Measurements from ENCODE around the gene BABAM2. TPM values are rescaled to one million over a fixed set of nuclear protein-coding genes. Genes with fewer than 3 reads are reported as not detected.

BABAM2 gene
- total and polyA plus RNA-seq, 2 experiments from 2014 or later: 35.2 to 46.1 TPM

DNA sequence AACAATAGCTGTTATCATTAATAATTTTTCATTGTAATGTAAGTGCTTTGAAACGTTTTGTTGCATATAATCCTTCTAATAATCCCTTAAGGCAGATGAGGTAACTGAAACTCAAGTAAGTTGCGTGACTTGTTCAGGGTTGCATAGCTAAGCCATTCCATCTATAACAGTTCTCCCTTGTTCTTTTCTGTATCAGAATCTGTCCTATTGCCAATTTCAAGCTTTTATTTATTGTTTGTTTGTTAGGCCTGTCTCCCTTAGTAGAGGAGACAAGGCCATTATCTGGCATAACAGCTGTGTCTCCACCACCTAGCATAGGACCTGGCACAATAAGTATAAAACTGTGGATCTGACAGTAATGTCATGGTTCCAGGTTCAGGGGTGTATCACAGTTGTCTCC lies 19.4 kb downstream of the BABAM2 start:
- H3K9me3 ChIP-seq (ENCODE audit: low read depth): no peaks in the 10 kb centered on the region
- H4K20me1 ChIP-seq (ENCODE audit: insufficient read depth): no peaks in the 10 kb centered on the region
- H3K27me3 ChIP-seq (replicated peaks; ENCODE audit: insufficient read depth): no peaks in the 10 kb centered on the region
- no peak overlapping the region for H3K27ac ChIP-seq
- no peak overlapping the region for H2AFZ ChIP-seq
- H3F3A ChIP-seq (ENCODE audit: insufficient read depth): no peaks in the 10 kb centered on the region
- H3K4me1 ChIP-seq (ENCODE audit: insufficient read depth): 0 out of 2 replicates have a peak, but pooled peaks cover 4% of the 10 kb centered on the region
- in situ Hi-C loops (cut with MboI): no loop called here
- H3K4me2 ChIP-seq (ENCODE audit: unreplicated experiment): no peak overlapping the region
- no peak overlapping the region for H3K4me3 ChIP-seq
- H3K9ac ChIP-seq: no peak overlapping the region
- no peaks in the 10 kb centered on the region for H3K36me3 ChIP-seq (ENCODE audit: low read depth)
- TF ChIP-seq EZH2phosphoT487 (IDR thresholded peaks at IDR 0.05; ENCODE audit: insufficient read depth, low read depth): no peak
- TF ChIP-seq EZH2 (IDR thresholded peaks at IDR 0.05; ENCODE audit: insufficient read depth, poor library complexity, severe bottlenecking): no peak
- no peaks in the 10 kb centered on the region for H3K9me2 ChIP-seq (ENCODE audit: insufficient read depth)
- no peak for DNase-seq
- peaks cover 6% of the 10 kb centered on the region; the same call in 1 of the 2 replicates for H3K79me2 ChIP-seq (ENCODE audit: insufficient read depth)
- WGBS, 2 experiments (ENCODE audit: low coverage in 1 of 2, low lambda C conversion rate in 2 of 2, missing lambda C conversion rate in 2 of 2): 82 to 88% methylated on average over 2 of the region's 2 CpGs

- Histone ChIP-seq H3K27me3 (replicated peaks; ENCODE audit: insufficient read depth) (no peaks in the 10 kb centered on the region), H3F3A (ENCODE audit: insufficient read depth) (no peaks in the 10 kb centered on the region), H3K4me2 (ENCODE audit: unreplicated experiment) (no peak overlapping the region), H3K36me3 (ENCODE audit: low read depth) (no peaks in the 10 kb centered on the region), H3K79me2 (ENCODE audit: insufficient read depth) (peaks cover 6% of the 10 kb centered on the region; the same call in 1 of the 2 replicates), H3K9me2 (ENCODE audit: insufficient read depth) (no peaks in the 10 kb centered on the region), H2AFZ (no peak overlapping the region), H3K27ac (no peak overlapping the region), H3K9me3 (ENCODE audit: low read depth) (no peaks in the 10 kb centered on the region), H3K4me3 (no peak overlapping the region), H3K9ac (no peak overlapping the region), H4K20me1 (ENCODE audit: insufficient read depth) (no peaks in the 10 kb centered on the region), H3K4me1 (ENCODE audit: insufficient read depth) (peaks cover 4% of the 10 kb centered on the region; the same call in 1 of the 2 replicates)
- no peak for DNase-seq
- in situ Hi-C loops (cut with MboI): no loop called here
- 90% methylated on average over 2 of the region's 2 CpGs for WGBS, 2 experiments (ENCODE audit: low coverage in 1 of 2, low lambda C conversion rate in 2 of 2, missing lambda C conversion rate in 2 of 2)
- TF ChIP-seq EZH2 (IDR thresholded peaks at IDR 0.05; ENCODE audit: insufficient read depth, poor library complexity, severe bottlenecking): no peak
- TF ChIP-seq EZH2phosphoT487 (IDR thresholded peaks at IDR 0.05; ENCODE audit: insufficient read depth, low read depth): no peak
These were observed 21.1 kb downstream of the BABAM2 start for GRCh38 chr2:27911458-27912210.

- in situ Hi-C loops (cut with MboI): no loop called here
- no peak overlapping the region for H3K4me3 ChIP-seq
- H3K9me2 ChIP-seq (ENCODE audit: insufficient read depth): no peaks in the 10 kb centered on the region
- whole genome bisulfite sequencing, 2 experiments (ENCODE audit: low coverage in 1 of 2, low lambda C conversion rate in 2 of 2, missing lambda C conversion rate in 2 of 2): 95 to 97% methylated on average over 2 of the region's 2 CpGs
- H3F3A ChIP-seq (ENCODE audit: insufficient read depth): no peaks in the 10 kb centered on the region
- no peaks in the 10 kb centered on the region for H3K36me3 ChIP-seq (ENCODE audit: low read depth)
- peaks cover 6% of the 10 kb centered on the region; the same call in 1 of the 2 replicates for H3K79me2 ChIP-seq (ENCODE audit: insufficient read depth)
- peaks cover 4% of the 10 kb centered on the region; the same call in 1 of the 2 replicates for H3K4me1 ChIP-seq (ENCODE audit: insufficient read depth)
- H4K20me1 ChIP-seq (ENCODE audit: insufficient read depth): no peaks in the 10 kb centered on the region
- no peak for DNase-seq
- no peak overlapping the region for H3K9ac ChIP-seq
- no peak overlapping the region for H3K4me2 ChIP-seq (ENCODE audit: unreplicated experiment)
- H2AFZ ChIP-seq: no peak overlapping the region
- H3K27ac ChIP-seq: no peak overlapping the region
- no peak for TF ChIP-seq EZH2phosphoT487 (IDR thresholded peaks at IDR 0.05; ENCODE audit: insufficient read depth, low read depth)
- no peak for TF ChIP-seq EZH2 (IDR thresholded peaks at IDR 0.05; ENCODE audit: insufficient read depth, poor library complexity, severe bottlenecking)
- H3K9me3 ChIP-seq (ENCODE audit: low read depth): no peaks in the 10 kb centered on the region
- no peaks in the 10 kb centered on the region for H3K27me3 ChIP-seq (replicated peaks; ENCODE audit: insufficient read depth)
These were observed 22.0 kb downstream of the BABAM2 start for GRCh38 chr2:27912512-27912911.

DNA sequence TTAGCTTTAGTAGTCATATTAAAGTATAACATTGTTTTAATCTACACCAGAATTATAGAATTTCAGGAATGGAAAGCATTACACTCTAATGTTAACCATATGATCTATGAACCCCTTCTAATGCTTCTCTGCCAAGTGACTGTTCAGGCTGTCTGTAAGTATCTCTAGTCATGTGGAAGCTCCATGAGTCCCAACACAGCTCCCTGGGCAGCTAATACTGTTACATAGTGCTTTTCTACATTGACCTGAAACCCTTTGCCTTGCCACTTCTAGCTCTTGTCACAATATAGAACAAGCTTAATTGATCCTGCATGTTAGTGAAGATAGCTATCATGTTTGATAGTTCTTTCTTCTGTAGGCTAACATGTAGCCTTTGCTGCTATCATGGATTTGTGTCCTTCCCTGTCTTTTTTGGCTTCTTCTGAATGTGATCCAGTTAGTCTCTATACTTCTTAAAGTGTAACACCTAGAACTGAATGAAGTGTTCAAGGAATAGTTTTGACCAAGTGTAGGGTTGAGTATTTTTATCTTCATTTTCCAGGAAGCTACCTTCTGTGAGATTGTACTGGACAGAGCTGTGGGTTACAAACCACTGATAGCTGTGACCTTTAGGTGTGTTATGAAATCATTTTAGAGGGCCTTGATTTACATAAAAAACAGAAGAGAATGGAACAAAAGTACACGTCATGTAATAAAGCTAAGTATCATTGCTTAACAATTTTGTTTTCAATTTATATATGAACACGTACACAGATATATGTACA lies 23.7 kb downstream of the BABAM2 start:
- in situ Hi-C loops (cut with MboI): no loop called here
- Histone ChIP-seq H3F3A (ENCODE audit: insufficient read depth) (no peaks in the 10 kb centered on the region), H3K9me2 (ENCODE audit: insufficient read depth) (no peaks in the 10 kb centered on the region), H3K9ac (no peak overlapping the region), H3K27me3 (replicated peaks; ENCODE audit: insufficient read depth) (no peaks in the 10 kb centered on the region), H2AFZ (no peak overlapping the region), H3K36me3 (ENCODE audit: low read depth) (no peaks in the 10 kb centered on the region), H3K27ac (no peak overlapping the region), H3K79me2 (ENCODE audit: insufficient read depth) (no peaks in the 10 kb centered on the region), H4K20me1 (ENCODE audit: insufficient read depth) (no peaks in the 10 kb centered on the region), H3K4me2 (ENCODE audit: unreplicated experiment) (no peak overlapping the region), H3K9me3 (ENCODE audit: low read depth) (no peaks in the 10 kb centered on the region), H3K4me1 (ENCODE audit: insufficient read depth) (peaks cover 4% of the 10 kb centered on the region; the same call in 1 of the 2 replicates), H3K4me3 (no peak overlapping the region)
- 93 to 94% methylated on average over 2 of the region's 2 CpGs for WGBS, 2 experiments (ENCODE audit: low coverage in 1 of 2, low lambda C conversion rate in 2 of 2, missing lambda C conversion rate in 2 of 2)
- peak; percentile 13 for DNase-seq
- no peak for TF ChIP-seq EZH2phosphoT487 (IDR thresholded peaks at IDR 0.05; ENCODE audit: insufficient read depth, low read depth)
- TF ChIP-seq EZH2 (IDR thresholded peaks at IDR 0.05; ENCODE audit: insufficient read depth, poor library complexity, severe bottlenecking): no peak
